ENCODE results near the gene PSMA2.

Gene PSMA2

GRCh38 chr7:42932811-42933591, 1.0 kb upstream of the PSMA2 start:
- H2BK15ac ChIP-seq (ENCODE audit: low read length): no peak overlapping the region
- no peaks in the 10 kb centered on the region for H3K27me3 ChIP-seq (ENCODE audit: control insufficient read depth in 3 of 3, insufficient read depth in 3 of 3, low read depth in 1 of 3, low read length in 3 of 3)
- H3K14ac ChIP-seq (ENCODE audit: low read length): no peak overlapping the region
- H3K4me3 ChIP-seq (ENCODE audit: low read length in 2 of 2): peak overlapping the region; percentile 84 to 92
- no peak overlapping the region for H2BK120ac ChIP-seq (ENCODE audit: low read depth, low read length)
- H2BK12ac ChIP-seq (ENCODE audit: low read length): no peak overlapping the region
- H2AK5ac ChIP-seq (ENCODE audit: low read depth, low read length): no peak overlapping the region
- H4K8ac ChIP-seq (ENCODE audit: low read depth, low read length): no peak overlapping the region
- no CpG with 5 or more reads among the region's 17 CpGs for WGBS, 2 donors (ENCODE audit: extremely low coverage in 2 of 2, insufficient read length in 2 of 2, insufficient replicate concordance in 1 of 2)
- H3K23ac ChIP-seq (ENCODE audit: low read depth, low read length, poor library complexity): peak overlapping the region; percentile 52
- H4K91ac ChIP-seq (ENCODE audit: low read depth, low read length, poor library complexity): no peak overlapping the region
- H2BK5ac ChIP-seq (ENCODE audit: low read length): no peak overlapping the region
- no peak overlapping the region for H3K9ac ChIP-seq (ENCODE audit: low read depth, low read length, poor library complexity)
- H3K4me1 ChIP-seq (ENCODE audit: control insufficient read depth in 2 of 2, insufficient read depth in 1 of 2, low read depth in 1 of 2, low read length in 2 of 2): peaks cover 3 to 4% of the 10 kb centered on the region in 2 donors
- no peak overlapping the region for H3K4ac ChIP-seq (ENCODE audit: low read length)
- H3K27ac ChIP-seq (replicated peaks; ENCODE audit: low read length): no peak overlapping the region
- peak overlapping the region; percentile 56 for H3K4me2 ChIP-seq (ENCODE audit: insufficient read depth, low read length, poor library complexity, severe bottlenecking)
- H3K36me3 ChIP-seq (replicated peaks in 1 of 2; ENCODE audit: control insufficient read depth in 2 of 2, insufficient read depth in 2 of 2, low read length in 2 of 2): peaks cover 7 to 54% of the 10 kb centered on the region in 2 donors
- DNase-seq (ENCODE audit: low spot score): peak; percentile 24
- no peak overlapping the region for H3K18ac ChIP-seq (ENCODE audit: low read length)
- H3K79me1 ChIP-seq (ENCODE audit: low read depth, low read length): peaks cover 2% of the 10 kb centered on the region
- peak overlapping the region; percentile 88 for H2AFZ ChIP-seq (ENCODE audit: low read length)
- no peaks in the 10 kb centered on the region for H3K9me3 ChIP-seq (replicated peaks in 1 of 2; ENCODE audit: control insufficient read depth in 2 of 2, insufficient read depth in 1 of 2, low read depth in 1 of 2, low read length in 2 of 2)

GRCh38 chr7:42931447-42931833, 534 bp downstream of the PSMA2 start:
- no peak overlapping the region for H2BK12ac ChIP-seq (ENCODE audit: low read length)
- H3K9ac ChIP-seq (ENCODE audit: low read depth, low read length, poor library complexity): peak overlapping the region; percentile 82
- no peak overlapping the region for H3K14ac ChIP-seq (ENCODE audit: low read length)
- H3K4me3 ChIP-seq (ENCODE audit: low read length in 2 of 2): peak overlapping the region; percentile 84 to 86
- H3K4me2 ChIP-seq (ENCODE audit: insufficient read depth, low read length, poor library complexity, severe bottlenecking): peak overlapping the region; percentile 55
- H2BK5ac ChIP-seq (ENCODE audit: low read length): no peak overlapping the region
- H2BK120ac ChIP-seq (ENCODE audit: low read depth, low read length): no peak overlapping the region
- H4K8ac ChIP-seq (ENCODE audit: low read depth, low read length): no peak overlapping the region
- no CpG with 5 or more reads among the region's 12 CpGs for WGBS, 2 donors (ENCODE audit: extremely low coverage in 2 of 2, insufficient read length in 2 of 2, insufficient replicate concordance in 1 of 2)
- no peak overlapping the region for H2BK15ac ChIP-seq (ENCODE audit: low read length)
- no peak overlapping the region for H3K4ac ChIP-seq (ENCODE audit: low read length)
- H3K9me3 ChIP-seq (replicated peaks in 1 of 2; ENCODE audit: control insufficient read depth in 2 of 2, insufficient read depth in 1 of 2, low read depth in 1 of 2, low read length in 2 of 2): no peaks in the 10 kb centered on the region
- H3K79me1 ChIP-seq (ENCODE audit: low read depth, low read length): peaks cover 2% of the 10 kb centered on the region
- peak overlapping the region; percentile 79 for H2AFZ ChIP-seq (ENCODE audit: low read length)
- no peak overlapping the region for H3K23ac ChIP-seq (ENCODE audit: low read depth, low read length, poor library complexity)
- peaks cover 3 to 4% of the 10 kb centered on the region in 2 donors for H3K4me1 ChIP-seq (ENCODE audit: control insufficient read depth in 2 of 2, insufficient read depth in 1 of 2, low read depth in 1 of 2, low read length in 2 of 2)
- H4K91ac ChIP-seq (ENCODE audit: low read depth, low read length, poor library complexity): no peak overlapping the region
- H3K36me3 ChIP-seq (replicated peaks in 1 of 2; ENCODE audit: control insufficient read depth in 2 of 2, insufficient read depth in 2 of 2, low read length in 2 of 2): peaks cover 7 to 54% of the 10 kb centered on the region in 2 donors
- no peak overlapping the region for H2AK5ac ChIP-seq (ENCODE audit: low read depth, low read length)
- no peaks in the 10 kb centered on the region for H3K27me3 ChIP-seq (ENCODE audit: control insufficient read depth in 3 of 3, insufficient read depth in 3 of 3, low read depth in 1 of 3, low read length in 3 of 3)
- H3K27ac ChIP-seq (replicated peaks; ENCODE audit: low read length): no peak overlapping the region
- DNase-seq (ENCODE audit: low spot score): no peak
- peak overlapping the region; percentile 78 for H3K18ac ChIP-seq (ENCODE audit: low read length)

GRCh38 chr7:42930889-42931288, 1.1 kb downstream of the PSMA2 start:
- no peak overlapping the region for H2AK5ac ChIP-seq (ENCODE audit: low read depth, low read length)
- H3K23ac ChIP-seq (ENCODE audit: low read depth, low read length, poor library complexity): no peak overlapping the region
- no peak overlapping the region for H3K14ac ChIP-seq (ENCODE audit: low read length)
- peaks cover 2% of the 10 kb centered on the region for H3K79me1 ChIP-seq (ENCODE audit: low read depth, low read length)
- peak overlapping the region in 1 of 2 donors; percentile 84 for H3K4me3 ChIP-seq (ENCODE audit: low read length in 2 of 2)
- no peak overlapping the region for H2BK5ac ChIP-seq (ENCODE audit: low read length)
- H2BK15ac ChIP-seq (ENCODE audit: low read length): no peak overlapping the region
- no peak overlapping the region for H3K18ac ChIP-seq (ENCODE audit: low read length)
- no peaks in the 10 kb centered on the region for H3K27me3 ChIP-seq (ENCODE audit: control insufficient read depth in 3 of 3, insufficient read depth in 3 of 3, low read depth in 1 of 3, low read length in 3 of 3)
- H4K91ac ChIP-seq (ENCODE audit: low read depth, low read length, poor library complexity): no peak overlapping the region
- H2AFZ ChIP-seq (ENCODE audit: low read length): no peak overlapping the region
- no peak overlapping the region for H2BK12ac ChIP-seq (ENCODE audit: low read length)
- H2BK120ac ChIP-seq (ENCODE audit: low read depth, low read length): no peak overlapping the region
- H4K8ac ChIP-seq (ENCODE audit: low read depth, low read length): no peak overlapping the region
- no peak overlapping the region for H3K27ac ChIP-seq (replicated peaks; ENCODE audit: low read length)
- H3K9ac ChIP-seq (ENCODE audit: low read depth, low read length, poor library complexity): no peak overlapping the region
- peaks cover 3 to 4% of the 10 kb centered on the region in 2 donors for H3K4me1 ChIP-seq (ENCODE audit: control insufficient read depth in 2 of 2, insufficient read depth in 1 of 2, low read depth in 1 of 2, low read length in 2 of 2)
- H3K4me2 ChIP-seq (ENCODE audit: insufficient read depth, low read length, poor library complexity, severe bottlenecking): peak overlapping the region; percentile 55
- WGBS, 2 donors (ENCODE audit: extremely low coverage in 2 of 2, insufficient read length in 2 of 2, insufficient replicate concordance in 1 of 2): no CpG with 5 or more reads among the region's 5 CpGs
- no peak for DNase-seq (ENCODE audit: low spot score)
- peaks cover 6 to 54% of the 10 kb centered on the region in 2 donors for H3K36me3 ChIP-seq (replicated peaks in 1 of 2; ENCODE audit: control insufficient read depth in 2 of 2, insufficient read depth in 2 of 2, low read length in 2 of 2)
- no peaks in the 10 kb centered on the region for H3K9me3 ChIP-seq (replicated peaks in 1 of 2; ENCODE audit: control insufficient read depth in 2 of 2, insufficient read depth in 1 of 2, low read depth in 1 of 2, low read length in 2 of 2)
- no peak overlapping the region for H3K4ac ChIP-seq (ENCODE audit: low read length)

GRCh38 chr7:42929449-42929848, 2.5 kb downstream of the PSMA2 start:
- H3K4ac ChIP-seq (ENCODE audit: low read length): no peak overlapping the region
- no peak overlapping the region for H2AFZ ChIP-seq (ENCODE audit: low read length)
- no peak overlapping the region for H3K4me3 ChIP-seq (ENCODE audit: low read length in 2 of 2)
- no peaks in the 10 kb centered on the region for H3K9me3 ChIP-seq (replicated peaks in 1 of 2; ENCODE audit: control insufficient read depth in 2 of 2, insufficient read depth in 1 of 2, low read depth in 1 of 2, low read length in 2 of 2)
- no peak overlapping the region for H2BK12ac ChIP-seq (ENCODE audit: low read length)
- no peak overlapping the region for H4K91ac ChIP-seq (ENCODE audit: low read depth, low read length, poor library complexity)
- no CpG with 5 or more reads among the region's 3 CpGs for WGBS, 2 donors (ENCODE audit: extremely low coverage in 2 of 2, insufficient read length in 2 of 2, insufficient replicate concordance in 1 of 2)
- H3K36me3 ChIP-seq (replicated peaks in 1 of 2; ENCODE audit: control insufficient read depth in 2 of 2, insufficient read depth in 2 of 2, low read length in 2 of 2): peaks cover 8 to 54% of the 10 kb centered on the region in 2 donors
- H3K4me2 ChIP-seq (ENCODE audit: insufficient read depth, low read length, poor library complexity, severe bottlenecking): no peak overlapping the region
- H3K27me3 ChIP-seq (ENCODE audit: control insufficient read depth in 3 of 3, insufficient read depth in 3 of 3, low read depth in 1 of 3, low read length in 3 of 3): no peaks in the 10 kb centered on the region
- no peak overlapping the region for H2AK5ac ChIP-seq (ENCODE audit: low read depth, low read length)
- no peak overlapping the region for H3K23ac ChIP-seq (ENCODE audit: low read depth, low read length, poor library complexity)
- no peak overlapping the region for H2BK5ac ChIP-seq (ENCODE audit: low read length)
- H3K79me1 ChIP-seq (ENCODE audit: low read depth, low read length): peaks cover 2% of the 10 kb centered on the region
- DNase-seq (ENCODE audit: low spot score): no peak
- no peak overlapping the region for H4K8ac ChIP-seq (ENCODE audit: low read depth, low read length)
- no peak overlapping the region for H3K18ac ChIP-seq (ENCODE audit: low read length)
- no peak overlapping the region for H3K14ac ChIP-seq (ENCODE audit: low read length)
- H2BK120ac ChIP-seq (ENCODE audit: low read depth, low read length): no peak overlapping the region
- peaks cover 3 to 4% of the 10 kb centered on the region in 2 donors for H3K4me1 ChIP-seq (ENCODE audit: control insufficient read depth in 2 of 2, insufficient read depth in 1 of 2, low read depth in 1 of 2, low read length in 2 of 2)
- no peak overlapping the region for H3K9ac ChIP-seq (ENCODE audit: low read depth, low read length, poor library complexity)
- no peak overlapping the region for H3K27ac ChIP-seq (replicated peaks; ENCODE audit: low read length)
- H2BK15ac ChIP-seq (ENCODE audit: low read length): no peak overlapping the region
